GM19372 (cell line): Measurements from ENCODE around the gene BCL7A.
"Not testable (repeated sequence)": the region's sequence is repeated elsewhere in the genome, so short reads cannot be mapped to it uniquely, and the experiment has no call there.

Experiments used
- ATAC-seq: cut with Tn5 transposase; IDR thresholded peaks from one replicate; pipeline ENCODE4 v1.9.1; 2021; ENCODE audit warnings: mild to moderate bottlenecking, low read depth, moderate library complexity; ENCODE audit not compliant: unreplicated experiment

Gene BCL7A

DNA sequence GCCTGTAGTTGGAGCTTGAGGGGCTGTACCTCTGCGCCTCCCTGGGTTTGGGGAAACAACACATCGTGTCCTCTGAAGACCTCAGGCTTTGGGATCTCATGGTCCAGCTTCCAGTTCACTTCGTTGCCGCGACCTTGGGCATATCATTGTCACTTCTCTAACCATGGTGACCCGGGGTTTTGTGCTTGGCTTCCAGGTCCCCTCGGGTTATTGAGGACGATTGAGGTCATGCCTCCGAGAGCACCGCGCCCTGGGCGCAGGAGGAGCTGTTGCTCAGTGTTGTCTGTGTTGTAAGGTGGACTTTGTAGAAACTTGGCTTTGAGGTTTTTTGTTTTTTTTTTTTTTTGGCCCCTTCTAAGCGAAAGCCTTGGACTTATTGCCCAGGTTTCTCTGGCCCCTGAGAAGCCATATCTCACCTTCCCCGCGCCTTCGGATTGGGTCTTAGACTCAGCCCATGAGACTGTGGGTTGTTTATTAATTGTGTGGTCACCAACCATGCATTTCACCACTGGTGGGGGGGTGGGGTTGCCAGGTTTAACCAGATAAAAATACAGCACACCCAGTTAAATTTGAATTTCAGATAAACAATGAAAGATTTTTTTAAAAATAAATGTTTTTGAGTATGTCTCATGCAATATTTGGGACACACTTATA is 2.6 kb downstream of the BCL7A start:
- ATAC-seq: no peak

DNA sequence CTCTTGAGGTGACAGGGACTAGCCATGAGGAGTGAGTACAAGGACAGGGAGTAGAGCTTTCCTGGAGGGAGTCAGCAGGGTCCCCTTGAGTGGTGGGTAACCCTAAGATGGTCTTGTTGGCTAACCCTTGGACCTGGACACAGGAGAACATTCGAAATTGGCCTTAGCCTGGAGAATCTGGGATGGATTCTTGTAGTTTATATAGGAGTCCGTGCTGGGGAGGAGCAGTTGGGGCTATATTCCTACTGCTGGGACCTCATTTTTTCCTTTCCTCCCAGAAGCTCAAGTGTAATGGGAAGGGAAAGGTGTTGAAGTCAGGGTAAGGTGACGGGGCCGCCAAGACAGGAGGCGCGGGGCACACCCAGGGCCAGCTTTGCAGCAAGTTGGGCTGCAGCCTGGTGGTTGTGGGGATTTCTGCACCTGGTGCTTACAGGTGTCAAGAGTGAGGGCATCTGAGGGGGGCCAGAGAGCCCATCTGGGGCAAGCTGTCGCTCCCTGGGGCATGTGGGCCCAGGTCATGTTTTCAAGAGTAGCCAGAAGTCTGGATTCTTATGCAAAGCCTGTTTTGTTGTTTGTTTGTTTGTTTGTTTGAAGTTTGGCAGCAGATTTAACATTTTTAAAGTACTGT is 5.1 kb downstream of the BCL7A start:
- no peak for ATAC-seq

DNA sequence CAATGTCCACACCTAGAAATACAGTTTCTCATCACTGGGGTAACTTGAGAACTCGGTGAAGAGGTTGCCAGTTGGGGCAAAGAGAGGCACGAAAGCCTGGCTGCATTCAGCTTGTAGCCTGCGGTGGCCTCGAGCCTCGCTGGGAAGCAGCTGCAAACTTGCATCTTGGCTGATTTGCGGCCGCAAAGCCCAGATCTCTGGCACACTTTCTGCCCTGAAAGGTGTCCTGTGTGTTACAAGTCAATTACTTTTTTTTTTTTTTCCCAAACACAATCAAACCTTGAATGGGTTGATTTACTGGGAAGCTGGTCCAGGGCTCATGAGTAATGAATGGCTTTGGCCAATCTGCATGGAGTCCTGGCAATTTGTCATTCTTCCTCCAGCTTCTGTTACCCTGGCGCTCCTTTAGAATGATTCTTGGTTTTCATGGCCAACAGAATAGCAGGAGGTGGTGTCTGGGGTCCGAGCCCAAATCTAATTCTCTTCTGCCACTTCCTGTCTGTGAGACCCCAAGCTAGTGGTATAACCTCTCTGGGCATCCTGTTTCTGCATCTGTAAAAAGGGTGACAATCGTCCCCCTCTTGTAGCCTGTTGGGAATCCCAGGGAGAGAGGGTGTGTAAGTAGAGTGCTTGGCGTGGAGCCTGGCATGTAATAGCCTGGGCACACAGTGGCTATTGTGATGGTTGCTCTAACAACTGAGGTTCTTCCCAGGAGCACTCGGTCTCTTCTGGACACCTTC is 6.7 kb downstream of the BCL7A start:
- ATAC-seq: no peak

DNA sequence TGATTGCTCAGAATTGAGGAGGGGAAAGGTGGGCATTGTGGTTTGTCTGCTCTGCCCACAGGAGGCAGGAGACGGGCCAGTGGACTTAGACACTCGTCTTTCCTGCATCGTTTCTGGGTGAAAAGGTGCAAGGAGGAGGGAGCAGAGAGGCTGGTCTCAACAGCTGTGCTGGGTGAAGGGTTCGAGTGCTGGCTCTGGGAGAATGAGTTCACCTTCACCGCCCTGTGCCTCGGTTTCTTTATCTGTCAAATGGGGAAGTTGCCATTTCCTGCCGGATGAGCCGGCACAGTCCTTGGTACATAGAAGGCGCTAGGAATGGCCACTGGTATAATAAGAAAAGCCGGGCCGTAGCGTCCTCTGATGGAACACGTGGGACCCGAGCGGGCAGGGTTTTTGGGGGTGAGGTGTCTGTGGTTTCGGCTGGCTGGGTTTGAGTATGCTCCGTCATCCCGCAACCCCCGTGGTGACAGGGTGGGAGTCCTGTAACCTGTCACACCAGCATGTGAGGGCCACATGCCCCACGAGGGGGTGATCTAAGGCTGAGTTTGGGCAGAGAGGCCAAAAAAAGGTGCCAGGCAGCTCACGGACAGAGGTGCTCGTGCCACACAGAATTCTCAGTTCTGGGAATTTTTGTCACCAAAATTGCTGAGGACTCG is 7.3 kb downstream of the BCL7A start:
- no peak for ATAC-seq

DNA sequence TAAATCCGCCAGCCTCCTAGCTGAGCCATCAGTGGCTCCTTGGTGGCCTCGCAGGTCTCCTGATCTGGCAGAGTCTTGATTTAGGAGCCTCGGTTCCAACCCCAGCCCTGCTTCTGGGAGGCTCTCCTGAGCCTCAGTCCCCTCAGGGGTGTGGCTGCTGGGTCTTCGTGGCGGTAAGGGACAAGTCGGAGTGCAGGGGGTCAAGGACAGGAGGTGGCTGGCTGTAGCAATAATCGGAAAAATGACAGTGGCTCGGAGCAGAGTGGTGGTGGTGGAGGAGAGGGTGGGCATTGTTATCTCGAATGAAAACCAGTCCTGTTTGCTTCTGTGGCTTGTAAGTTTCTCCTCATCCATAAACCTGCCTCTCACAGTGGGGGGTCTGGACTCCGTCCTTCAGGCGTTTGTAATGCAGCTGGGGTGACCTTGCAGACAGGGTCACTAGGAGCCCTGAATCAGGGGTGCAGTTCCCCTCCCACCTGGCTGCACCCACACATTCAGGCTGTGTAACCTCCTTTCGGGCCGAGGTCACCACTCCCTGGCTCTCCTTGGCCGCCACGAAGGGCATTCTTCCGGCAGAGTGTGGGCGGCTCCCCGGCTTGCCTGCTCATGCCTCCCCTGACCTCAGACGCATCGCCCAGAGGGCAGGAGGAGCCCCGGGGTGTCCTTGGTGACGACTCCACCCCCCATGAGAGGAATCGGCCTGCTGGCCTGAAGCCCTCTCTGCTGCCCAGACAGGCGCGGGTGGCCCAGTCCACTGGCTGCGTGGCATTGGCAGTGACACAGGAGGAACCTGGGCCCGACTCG is 8.1 kb downstream of the BCL7A start:
- ATAC-seq: no peak

DNA sequence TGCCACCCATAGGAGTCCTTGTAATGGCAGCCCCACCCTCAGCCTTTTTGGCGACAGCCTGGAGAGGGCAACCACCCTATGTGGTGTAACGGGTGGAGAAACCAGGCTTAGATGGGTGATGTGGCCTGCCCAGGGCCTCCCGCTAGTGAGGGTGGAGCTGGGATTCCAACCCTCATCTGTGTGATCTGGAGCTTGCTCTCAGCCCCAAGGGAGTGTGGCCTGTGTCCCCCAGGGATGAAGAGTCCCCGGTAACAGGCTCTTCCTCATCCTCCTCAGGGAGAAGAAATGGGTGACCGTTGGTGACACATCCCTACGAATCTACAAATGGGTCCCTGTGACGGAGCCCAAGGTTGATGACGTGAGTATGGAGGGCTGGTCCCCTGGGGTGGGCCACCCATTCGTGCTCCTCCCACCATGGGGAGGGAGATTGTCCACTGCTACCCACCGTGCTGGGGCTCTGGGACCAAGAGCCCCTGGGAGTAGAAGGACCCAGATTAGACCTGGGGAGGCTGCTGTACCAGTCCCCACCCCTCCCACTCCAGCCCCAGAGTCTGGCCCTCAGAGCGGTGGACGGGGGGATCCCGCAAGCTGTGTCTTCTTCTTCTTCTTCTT is 8.8 kb downstream of the BCL7A start:
- ATAC-seq: no peak

DNA sequence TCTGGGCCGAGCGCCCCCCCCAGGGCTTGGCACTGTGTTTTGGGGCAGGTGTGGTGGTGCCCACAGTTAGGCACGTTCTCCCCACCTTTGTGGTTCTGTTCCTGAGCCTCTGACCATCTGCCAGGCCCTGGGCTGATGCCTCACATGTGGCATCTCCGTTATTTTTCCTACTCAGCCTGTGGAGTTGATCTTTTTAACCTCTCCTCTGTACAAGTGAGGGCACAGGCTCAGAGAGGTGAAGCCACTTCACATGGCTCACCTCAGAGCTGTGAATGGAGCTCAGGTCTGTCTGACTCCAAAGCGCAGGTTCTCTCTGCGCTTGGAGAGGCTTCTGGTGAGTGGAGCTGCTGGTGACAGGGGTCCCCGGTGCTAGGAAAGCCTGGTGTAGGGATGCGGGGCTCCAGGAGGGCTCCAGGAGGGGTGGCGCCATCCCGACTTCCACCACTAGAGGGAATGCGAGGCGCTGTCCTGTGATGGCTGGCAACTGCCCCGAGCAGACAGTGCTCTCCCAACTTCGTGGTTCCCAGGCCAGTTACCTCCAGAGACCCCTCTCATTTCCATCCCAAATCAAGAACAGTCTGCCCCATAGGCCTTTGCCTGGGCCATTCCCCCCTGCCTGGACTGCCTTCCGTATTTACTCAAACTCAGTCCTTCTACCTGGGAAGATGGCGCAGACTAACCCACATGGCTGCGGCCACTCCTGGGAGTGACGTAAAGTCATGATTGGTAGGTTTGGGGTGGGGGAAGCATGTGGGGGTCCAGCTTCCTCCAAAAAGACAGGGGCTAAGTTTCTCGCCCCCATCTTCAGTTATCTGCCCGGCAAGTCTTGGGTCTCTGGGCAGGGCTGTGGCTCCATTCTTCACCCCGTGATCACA is 9.9 kb downstream of the BCL7A start:
- ATAC-seq: no peak

DNA sequence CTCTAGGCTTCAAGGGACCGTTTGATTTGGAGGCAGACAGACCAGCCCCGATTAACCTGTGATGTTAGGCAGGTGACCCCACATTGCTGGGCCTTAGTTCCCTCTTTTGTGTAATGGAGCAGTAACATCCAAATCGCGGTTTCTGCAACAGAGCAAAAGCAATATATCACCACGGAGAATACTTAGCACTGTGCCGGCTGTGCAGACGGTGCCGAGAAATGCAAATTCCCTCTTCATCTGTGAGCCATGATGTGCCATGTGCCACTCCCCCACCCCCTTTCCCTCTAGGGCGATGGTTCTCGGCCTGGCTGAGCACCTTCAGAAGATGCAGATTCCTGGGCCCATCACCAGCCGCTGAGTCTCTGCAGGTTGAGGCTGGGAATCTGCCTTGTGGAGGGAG is 10.9 kb downstream of the BCL7A start:
- ATAC-seq: no peak

DNA sequence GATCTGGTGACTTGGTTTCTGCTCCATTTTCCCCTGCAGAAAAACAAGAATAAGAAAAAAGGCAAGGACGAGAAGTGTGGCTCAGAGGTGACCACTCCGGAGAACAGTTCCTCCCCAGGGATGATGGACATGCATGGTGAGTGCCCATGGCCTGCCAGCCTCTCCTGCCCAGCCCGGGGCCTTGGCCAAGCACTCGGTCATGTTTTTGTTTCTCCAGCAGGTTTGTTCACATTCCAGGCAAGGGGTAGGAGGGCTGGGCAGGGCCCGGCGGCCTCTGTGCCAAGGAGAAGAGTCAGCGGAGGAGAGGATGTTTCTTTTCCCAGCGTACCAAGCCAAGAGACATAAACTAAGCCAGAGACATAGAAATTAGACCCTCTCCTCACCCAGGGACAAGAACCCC is 13.6 kb downstream of the BCL7A start:
- no peak for ATAC-seq

DNA sequence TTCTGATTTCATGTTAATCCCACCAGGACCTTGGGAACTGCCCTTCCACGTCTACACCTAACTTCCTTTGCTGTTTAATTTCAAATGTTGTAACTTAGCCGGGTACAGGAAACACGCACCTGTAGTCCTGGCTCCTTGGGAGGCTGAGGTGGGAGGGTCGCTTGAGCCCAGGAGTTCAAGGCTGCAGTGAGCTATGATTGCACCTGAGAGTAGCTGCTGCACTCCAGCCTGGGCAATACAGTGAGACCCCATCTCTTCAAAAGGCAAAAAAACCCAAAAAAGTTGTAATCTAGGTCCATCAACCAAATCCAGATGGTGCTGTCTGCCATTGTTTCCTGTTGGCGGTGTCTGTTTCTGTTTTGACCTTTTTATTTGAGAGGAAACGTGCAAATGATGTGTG is 14.5 kb downstream of the BCL7A start:
- ATAC-seq: no peak

DNA sequence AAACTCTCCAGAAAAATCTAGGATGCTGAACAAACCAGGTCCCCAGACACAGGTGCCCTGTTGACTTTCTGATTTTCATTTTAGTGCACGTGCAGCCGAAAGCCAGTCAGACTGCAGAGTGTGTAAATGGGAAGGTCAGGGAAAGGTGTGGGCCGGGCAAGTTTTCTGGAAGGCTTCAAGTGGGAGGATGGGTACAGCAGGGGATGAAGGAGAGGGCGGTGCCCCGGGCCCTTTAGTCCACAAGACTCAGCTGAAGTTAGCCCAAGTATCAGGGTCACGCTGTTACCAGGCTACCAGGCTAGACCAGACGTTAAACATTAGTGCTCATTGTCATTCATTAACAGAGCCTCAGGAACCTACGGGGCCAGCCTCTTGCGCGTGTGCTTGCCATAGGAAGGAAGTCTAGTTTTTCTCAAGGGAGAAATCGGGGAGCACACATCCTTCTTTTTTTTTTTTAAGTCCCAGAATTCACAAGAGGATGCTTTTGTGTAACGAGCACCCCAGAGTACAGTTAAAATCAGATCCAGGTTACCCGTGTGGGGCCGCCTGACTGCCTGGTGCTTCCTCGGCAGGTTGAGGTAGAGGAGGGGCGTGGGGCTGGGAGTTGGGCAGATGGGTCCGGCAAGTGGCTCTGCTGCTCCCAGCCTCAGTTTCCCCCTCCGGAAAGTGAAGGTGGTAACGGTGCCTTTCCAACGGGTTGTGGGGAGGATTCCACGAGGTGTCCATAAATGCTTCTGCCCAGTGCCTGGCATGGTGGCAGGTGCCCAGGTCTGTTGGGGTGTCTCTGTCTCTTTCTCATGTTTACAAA is 19.1 kb downstream of the BCL7A start:
- no peak for ATAC-seq

DNA sequence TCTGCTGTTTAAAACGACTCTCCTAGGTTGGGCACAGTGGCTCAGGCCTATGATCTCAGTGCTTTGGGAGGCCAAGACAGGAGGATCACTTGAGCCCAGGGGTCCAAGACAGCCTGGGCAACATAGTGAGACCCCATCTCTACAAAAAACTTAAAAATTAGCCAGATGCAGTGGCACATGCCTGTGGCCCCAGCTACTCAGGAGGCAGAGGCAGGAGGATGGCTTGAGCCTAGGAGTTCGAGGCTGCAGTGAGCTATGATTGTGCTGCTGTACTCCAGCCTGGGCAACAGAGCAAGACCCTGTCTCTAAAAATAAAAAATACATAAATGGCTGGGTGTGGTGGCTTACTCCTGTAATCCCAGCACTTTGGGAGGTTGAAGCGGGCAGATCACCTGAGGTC is 19.8 kb downstream of the BCL7A start:
- not testable (repeated sequence) for ATAC-seq

DNA sequence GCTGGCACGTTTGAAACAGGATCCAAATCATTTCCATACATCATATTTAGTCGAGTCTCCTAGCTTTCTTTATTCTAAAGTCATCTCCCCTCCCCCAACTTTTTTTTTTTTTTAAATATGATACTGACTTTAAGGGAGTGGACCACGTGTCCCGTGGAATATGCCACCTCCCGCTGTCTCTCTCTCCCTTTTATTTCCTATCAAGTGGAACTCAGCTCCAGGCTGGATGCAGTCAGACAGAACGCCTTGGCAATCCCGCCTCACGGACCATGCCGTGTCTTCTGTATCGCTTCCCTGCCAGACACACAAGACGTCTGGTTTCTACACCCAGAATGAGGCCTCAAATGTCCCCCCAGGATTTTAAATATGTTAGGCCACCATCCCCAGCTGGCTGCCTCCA is 21.2 kb downstream of the BCL7A start:
- ATAC-seq: no peak

DNA sequence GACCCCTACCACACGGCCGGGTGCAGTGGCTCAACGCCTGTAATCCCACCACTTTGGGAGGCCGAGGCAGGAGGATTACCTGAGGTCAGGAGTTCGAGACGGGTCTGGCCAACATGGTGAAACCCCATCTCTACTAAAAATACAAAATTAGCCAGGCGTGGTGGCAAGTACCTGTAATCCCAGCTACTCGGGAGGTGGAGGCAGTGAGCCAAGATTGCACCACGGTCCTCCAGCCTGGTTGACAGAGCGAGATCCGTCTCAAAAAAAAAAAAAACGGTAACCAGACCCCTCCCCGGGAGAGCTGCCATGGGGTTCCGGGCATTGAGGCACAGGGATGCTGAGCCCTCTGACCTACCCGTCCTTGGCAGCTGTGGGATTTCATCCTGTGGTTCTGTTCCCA is 21.8 kb downstream of the BCL7A start:
- ATAC-seq: no peak

DNA sequence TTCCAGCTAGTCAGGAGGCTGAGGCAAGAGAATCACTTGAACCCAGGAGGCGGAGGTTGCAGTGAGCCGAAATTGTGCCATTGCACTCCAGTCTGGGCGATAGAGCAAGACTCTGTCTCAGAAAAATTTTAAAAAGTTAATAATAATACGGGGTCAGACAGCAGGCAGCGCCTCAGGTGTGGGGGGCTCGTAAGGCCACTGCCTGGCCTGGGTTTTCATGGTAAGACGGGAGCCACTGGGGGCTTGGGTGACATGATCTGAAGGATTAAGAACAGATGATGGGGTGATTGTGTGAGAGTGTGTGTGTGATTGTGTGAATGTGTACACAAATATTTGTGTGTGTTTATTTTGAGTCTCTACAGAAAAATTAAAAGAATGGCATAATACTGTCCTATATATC is 23.6 kb downstream of the BCL7A start:
- no peak for ATAC-seq

DNA sequence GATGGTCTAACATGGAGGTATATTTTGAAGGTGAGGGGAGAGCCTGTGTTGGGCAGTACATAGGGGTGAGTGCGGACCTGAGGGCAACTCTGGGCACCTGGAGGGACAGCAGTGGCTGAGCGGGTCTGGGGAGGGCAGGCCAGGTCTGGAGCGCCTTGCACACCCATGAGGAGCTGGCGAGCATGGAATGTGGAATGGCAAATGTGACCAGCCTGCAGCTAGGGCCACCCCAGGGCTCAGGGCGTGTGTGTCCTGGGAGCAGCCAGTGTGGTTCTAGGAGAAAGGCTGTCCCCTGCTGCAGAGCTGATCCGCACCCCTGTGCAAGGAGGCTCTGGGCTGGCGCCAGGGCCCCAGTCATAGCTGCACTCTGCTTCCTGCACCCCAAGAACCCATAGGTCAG is 24.5 kb downstream of the BCL7A start:
- ATAC-seq: no peak

DNA sequence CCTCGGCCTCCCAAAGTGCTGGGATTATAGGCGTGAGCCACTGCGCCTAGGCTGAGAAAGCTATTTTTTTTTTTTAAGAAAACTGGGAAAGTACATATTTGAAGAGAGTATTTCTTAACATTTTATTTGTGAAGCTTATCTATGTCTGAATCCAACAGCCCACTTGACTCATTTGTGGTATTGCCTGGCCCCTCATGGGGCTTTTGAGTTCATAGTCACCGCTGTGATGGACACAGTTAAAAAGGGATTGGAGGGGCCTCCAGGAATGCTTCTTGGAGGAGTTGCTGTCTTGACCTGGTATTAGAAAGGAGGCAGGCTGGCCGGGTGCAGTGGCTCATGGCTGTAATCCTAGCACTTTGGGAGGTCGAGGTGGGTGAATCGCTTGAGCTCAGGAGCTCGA is 26.5 kb downstream of the BCL7A start:
- ATAC-seq: no peak

DNA sequence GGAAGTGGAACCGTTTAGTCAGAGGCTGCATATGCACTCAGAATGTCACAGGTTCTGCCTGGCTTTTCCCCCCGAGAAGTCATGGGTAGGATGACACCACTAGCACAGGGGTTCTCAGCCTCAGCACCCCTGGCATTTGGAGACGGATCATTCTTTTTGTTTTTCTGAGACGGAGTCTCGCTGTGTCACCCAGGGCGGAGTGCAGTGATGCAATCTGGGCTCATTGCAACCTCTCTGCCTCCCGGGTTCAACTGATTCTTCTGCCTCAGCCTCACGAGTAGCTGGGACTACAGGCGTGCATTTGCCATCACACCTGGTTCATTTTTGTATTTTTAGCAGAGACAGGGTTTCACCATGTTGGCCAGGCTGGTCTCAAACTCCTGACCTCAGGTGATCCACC is 28.1 kb downstream of the BCL7A start:
- ATAC-seq: no peak
